Skeletal muscle satellite cell (primary cell): ENCODE data around the gene INTS1.
"Not testable (repeated sequence)": the region's sequence is repeated elsewhere in the genome, so short reads cannot be mapped to it uniquely, and the experiment has no call there.

Source experiments
- H3K27me3 ChIP-seq: 2 replicates; pipeline ENCODE4 v1.7.0; 2013; ENCODE audit warnings: low read length; ENCODE audit not compliant: control insufficient read depth, insufficient read depth
- H3K36me3 ChIP-seq: 2 replicates; pipeline ENCODE4 v1.7.0; 2013; ENCODE audit warnings: mild to moderate bottlenecking, control low read depth, low read length; ENCODE audit not compliant: insufficient read depth
- H3K4me1 ChIP-seq: 2 replicates; pipeline ENCODE4 v1.7.0; 2013; ENCODE audit warnings: low read length; ENCODE audit not compliant: control insufficient read depth, insufficient read depth
- H3K4me2 ChIP-seq: 2 replicates; pipeline ENCODE4 v1.7.0; 2013; ENCODE audit warnings: mild to moderate bottlenecking, low read length
- H3K4me3 ChIP-seq: 2 replicates; pipeline ENCODE4 v1.7.0; 2013; ENCODE audit warnings: low read length
- H3K9ac ChIP-seq: 2 replicates; pipeline ENCODE4 v1.7.0; 2013; ENCODE audit warnings: mild to moderate bottlenecking, low read depth, low read length, moderate library complexity
- H3K9me3 ChIP-seq: replicated peaks from 2 replicates; pipeline ENCODE4 v1.7.0; 2013; ENCODE audit warnings: mild to moderate bottlenecking, control low read depth, low read length

Gene INTS1

DNA sequence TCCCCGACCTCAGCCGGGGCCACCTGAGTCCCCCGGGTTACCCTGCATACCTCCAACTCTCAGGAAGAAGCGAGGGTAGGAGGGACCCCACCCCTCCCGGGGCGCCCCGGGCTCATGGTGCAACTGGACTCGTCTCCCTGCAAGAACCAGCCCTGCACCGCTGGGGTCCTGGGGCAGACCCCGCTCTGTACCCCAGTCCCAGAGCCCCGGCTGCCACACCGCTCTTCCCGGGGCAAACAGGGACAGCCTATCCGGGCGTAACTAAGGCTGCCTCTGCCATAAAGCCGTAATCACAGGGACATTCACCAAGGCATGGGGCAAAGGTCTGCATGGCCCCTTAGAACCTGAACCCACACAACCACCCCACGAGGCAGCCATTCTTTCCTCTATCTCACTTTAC lies 19.7 kb upstream of the INTS1 start:
- H3K4me1 ChIP-seq: no peaks in the 10 kb centered on the region
- H3K9me3 ChIP-seq: peaks cover 7% of the 10 kb centered on the region
- no peak overlapping the region for H3K9ac ChIP-seq
- H3K4me3 ChIP-seq: no peak overlapping the region
- H3K36me3 ChIP-seq: no peaks in the 10 kb centered on the region
- no peak overlapping the region for H3K4me2 ChIP-seq
- peaks cover 37% of the 10 kb centered on the region for H3K27me3 ChIP-seq

DNA sequence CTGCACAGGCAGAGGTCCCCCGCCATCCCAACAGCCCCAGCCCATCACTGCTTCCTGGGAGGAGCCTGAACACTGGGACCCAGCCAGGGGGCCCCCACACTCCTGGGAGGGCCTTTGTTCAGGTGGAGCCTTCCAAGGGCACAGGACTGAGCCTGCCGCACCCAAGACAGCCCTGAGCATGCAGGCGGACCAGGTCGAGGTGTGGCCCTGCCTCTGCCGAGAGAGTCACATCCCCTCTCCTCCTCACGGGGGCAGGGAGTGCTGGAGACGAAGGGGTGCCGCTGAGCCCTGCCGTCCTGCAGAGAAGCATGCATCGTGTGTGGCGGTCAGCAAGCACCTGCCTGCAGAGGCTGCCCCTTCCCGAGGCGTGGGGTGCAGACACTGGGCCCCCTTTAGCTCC lies 19.0 kb upstream of the INTS1 start:
- Histone ChIP-seq H3K4me3 (no peak overlapping the region), H3K36me3 (no peaks in the 10 kb centered on the region)

DNA sequence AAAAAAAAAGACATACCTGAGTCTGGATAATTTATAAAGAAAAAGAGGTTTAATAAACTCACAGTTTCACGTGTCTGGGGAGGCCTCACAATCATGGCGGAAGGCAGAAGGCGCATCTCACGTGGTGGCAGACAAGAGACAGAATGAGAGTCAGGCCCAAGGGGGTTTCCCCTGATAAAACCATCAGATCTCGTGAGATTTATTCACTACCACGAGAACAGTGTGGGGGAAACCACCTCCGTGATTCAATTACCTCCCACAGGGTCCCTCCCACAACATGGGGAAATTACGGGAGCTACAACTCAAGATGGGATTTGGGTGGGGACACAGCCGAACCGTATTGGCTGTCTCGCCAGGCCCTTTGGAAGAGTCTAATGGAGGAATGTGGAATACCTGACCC lies 17.3 kb upstream of the INTS1 start:
- Histone ChIP-seq H3K36me3 (no peaks in the 10 kb centered on the region), H3K4me3 (no peak overlapping the region), H3K9ac (no peak overlapping the region), H3K27me3 (peaks cover 31% of the 10 kb centered on the region), H3K4me2 (no peak overlapping the region), H3K9me3 (peaks cover 7% of the 10 kb centered on the region), H3K4me1 (no peaks in the 10 kb centered on the region)

More for the DNA sequence above, 19.0 kb upstream of the INTS1 start:
- H3K27me3 ChIP-seq: peaks cover 37% of the 10 kb centered on the region
- H3K9me3 ChIP-seq: peaks cover 7% of the 10 kb centered on the region
- no peaks in the 10 kb centered on the region for H3K4me1 ChIP-seq
- H3K9ac ChIP-seq: no peak overlapping the region
- no peak overlapping the region for H3K4me2 ChIP-seq

DNA sequence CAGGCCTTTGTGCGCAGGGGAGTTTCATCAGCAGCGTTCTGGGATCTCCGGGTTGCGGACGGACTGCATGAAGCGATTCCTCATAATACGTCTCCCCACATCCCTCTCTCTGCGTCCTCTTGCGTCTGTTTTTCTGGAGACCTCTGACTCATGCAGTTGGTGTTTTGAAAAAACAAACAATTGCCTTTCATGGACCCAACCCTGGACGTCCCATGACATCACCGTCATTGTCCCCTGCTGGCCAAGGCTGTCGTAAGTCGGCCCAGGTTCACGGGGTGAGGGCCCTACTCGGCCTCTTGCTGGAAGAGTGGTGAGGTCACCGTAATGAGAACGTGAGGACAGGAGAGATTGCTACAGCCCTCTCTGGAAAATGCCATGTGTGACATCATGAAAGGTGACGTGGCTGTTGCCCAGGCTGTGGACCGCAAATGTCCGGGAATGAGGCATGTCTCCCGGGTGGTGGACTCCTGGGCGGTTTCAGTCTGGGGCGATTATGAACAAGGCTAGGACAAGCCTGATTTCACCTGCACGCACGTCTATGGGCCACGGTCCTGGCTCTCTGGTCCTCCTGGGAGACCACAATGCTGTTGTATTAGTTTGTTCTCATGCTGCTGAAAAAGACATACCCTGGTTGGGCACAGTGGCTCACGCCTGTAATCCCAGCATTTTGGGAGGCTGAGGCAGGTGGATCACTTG lies 16.5 kb upstream of the INTS1 start:
- Histone ChIP-seq H3K4me3 (no peak overlapping the region), H3K4me1 (no peaks in the 10 kb centered on the region), H3K9ac (no peak overlapping the region)

DNA sequence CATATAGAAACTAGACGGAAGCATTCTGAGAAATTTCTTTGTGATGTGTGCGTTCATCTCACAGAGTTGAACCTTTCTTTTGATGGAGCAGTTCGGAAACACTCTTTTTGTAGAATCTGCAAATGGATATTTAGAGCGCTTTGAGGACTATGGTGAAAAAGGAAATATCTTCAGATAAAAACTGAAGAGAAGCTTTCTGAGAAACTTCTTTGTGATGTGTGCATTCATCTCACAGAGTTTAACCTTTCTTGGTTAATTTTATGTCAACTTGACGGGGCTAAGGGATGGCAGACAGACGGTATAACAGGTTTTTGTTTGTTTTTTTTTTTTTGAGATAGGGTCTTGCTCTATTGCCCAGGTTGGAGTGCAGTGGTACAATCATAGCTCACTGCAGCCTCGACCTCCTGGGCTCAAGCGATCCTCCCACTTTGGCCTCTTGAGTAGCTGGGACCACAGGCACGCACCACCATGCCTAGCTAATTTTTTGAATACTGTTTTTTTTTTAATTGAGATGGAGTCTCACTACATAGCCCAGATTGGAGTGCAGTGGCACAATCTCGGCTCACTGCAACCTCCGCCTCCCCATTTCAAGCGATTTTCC lies 15.2 kb upstream of the INTS1 start:
- not testable (repeated sequence) for H3K4me2 ChIP-seq, H3K36me3 ChIP-seq, H3K4me3 ChIP-seq, H3K9me3 ChIP-seq, H3K4me1 ChIP-seq, H3K9ac ChIP-seq
- peaks cover 18% of the 10 kb centered on the region for H3K27me3 ChIP-seq

More for the DNA sequence above, 16.5 kb upstream of the INTS1 start:
- no peaks in the 10 kb centered on the region for H3K36me3 ChIP-seq
- no peak overlapping the region for H3K4me2 ChIP-seq
- peaks cover 28% of the 10 kb centered on the region for H3K27me3 ChIP-seq
- peaks cover 7% of the 10 kb centered on the region for H3K9me3 ChIP-seq

DNA sequence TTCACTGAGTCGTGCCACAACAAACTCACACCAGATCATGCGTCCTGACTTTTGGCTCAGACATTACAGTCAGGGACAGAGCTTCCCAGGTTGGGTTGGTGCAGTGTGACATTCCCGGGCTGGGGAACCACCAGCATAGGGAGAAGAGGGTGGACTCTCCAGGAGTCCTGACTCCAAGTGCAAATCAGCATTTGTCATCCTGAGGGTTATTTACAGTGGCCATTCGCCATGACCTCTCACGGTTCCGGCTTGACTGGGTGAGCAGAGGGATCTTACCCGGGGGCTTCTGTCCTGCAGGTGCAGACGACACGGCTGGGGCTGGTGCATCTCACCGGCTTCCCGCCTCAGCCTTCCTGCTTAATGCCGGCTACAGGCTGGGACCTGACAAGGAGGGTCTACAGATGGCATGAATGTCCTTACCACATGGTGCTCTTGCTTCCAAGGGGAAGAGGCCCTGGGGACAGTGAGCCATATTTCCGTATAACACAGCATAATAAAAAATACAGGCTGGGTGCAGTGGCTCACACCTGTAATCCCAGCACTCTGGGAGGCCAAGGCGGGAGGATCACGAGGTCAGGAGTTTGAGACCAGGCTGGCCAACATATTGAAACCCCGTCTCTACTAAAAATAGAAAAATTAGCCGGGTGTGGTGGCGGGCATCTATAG lies 12.5 kb upstream of the INTS1 start:
- H3K4me3 ChIP-seq: no peak overlapping the region
- H3K27me3 ChIP-seq: no peaks in the 10 kb centered on the region
- no peak overlapping the region for H3K4me2 ChIP-seq
- no peak overlapping the region for H3K9ac ChIP-seq
- peaks cover 7% of the 10 kb centered on the region for H3K9me3 ChIP-seq
- H3K4me1 ChIP-seq: peaks cover 10% of the 10 kb centered on the region
- H3K36me3 ChIP-seq: no peaks in the 10 kb centered on the region

DNA sequence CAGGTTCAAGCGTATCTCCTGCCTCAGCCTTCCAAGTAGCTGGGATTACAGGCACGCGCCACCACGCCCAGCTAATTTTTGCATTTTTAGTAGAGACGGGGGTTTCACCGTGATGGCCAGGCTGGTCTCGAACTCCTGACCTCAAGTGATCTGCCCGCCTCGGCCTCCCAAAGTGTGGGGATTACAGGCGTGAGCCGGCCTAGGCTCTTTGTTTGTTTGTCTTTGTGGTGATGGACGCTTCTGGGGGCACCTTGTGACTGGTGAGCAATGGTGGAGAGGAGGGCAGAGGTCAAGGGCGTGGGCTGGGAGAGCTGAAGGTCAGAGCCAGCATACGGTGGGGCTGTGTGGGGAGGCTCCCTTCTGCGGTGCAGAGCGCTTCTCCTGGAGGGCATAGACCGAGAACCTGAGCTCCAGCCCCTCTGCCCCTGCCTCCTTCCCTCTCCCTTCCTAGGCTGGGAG lies 11.3 kb upstream of the INTS1 start:
- H3K4me1 ChIP-seq: peaks cover 10% of the 10 kb centered on the region
- H3K9me3 ChIP-seq, H3K36me3 ChIP-seq, H3K4me3 ChIP-seq, H3K9ac ChIP-seq, H3K27me3 ChIP-seq, H3K4me2 ChIP-seq: not testable (repeated sequence)

DNA sequence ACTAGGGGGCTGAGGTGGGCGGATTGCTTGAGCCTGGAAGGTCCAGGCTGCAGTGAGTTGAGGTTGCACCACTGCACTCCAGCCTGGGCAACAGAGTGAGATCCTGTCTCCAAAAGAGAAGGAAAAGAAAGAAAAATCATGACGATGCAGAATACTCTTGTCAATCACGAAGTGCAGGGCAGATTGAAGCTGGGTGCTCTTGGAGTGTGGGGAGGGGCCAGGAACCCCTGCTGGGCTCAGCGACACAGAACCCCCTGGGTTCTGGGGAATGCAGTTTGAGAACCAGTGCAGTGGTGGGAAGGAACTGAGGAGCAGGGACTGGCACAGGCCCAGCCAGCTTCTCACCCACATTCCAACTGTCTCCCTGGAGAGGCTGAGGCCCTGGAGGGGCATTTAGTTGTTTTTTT lies 10.8 kb upstream of the INTS1 start:
- no peak overlapping the region for H3K4me2 ChIP-seq
- H3K9me3 ChIP-seq: peaks cover 3% of the 10 kb centered on the region
- H3K4me1 ChIP-seq: peaks cover 10% of the 10 kb centered on the region
- no peak overlapping the region for H3K4me3 ChIP-seq
- no peak overlapping the region for H3K9ac ChIP-seq
- no peaks in the 10 kb centered on the region for H3K36me3 ChIP-seq
- H3K27me3 ChIP-seq: no peaks in the 10 kb centered on the region

DNA sequence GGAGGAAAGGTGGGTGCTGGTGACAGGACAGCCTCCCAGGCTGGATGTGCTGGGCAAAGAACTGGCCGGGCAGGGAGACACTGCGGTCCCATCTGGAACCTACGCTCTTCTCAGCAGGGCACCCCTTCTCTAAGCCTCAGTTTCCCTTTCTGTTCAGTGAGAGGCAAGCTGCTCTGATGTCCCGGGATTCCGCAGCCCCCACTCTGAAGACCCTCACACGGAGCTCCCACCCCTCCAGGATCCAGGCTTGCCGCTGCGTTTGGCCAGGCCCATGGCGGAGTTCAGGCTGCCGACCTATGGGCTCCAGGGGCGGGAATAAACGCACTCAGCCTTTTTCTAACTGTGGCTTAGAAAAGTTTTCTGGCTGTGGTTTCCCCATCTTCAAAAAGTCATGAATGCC lies 10.2 kb upstream of the INTS1 start:
- no peak overlapping the region for H3K4me3 ChIP-seq
- no peaks in the 10 kb centered on the region for H3K36me3 ChIP-seq
- H3K9me3 ChIP-seq: no peaks in the 10 kb centered on the region
- no peaks in the 10 kb centered on the region for H3K27me3 ChIP-seq
- no peak overlapping the region for H3K9ac ChIP-seq
- H3K4me1 ChIP-seq: peaks cover 10% of the 10 kb centered on the region
- H3K4me2 ChIP-seq: no peak overlapping the region

DNA sequence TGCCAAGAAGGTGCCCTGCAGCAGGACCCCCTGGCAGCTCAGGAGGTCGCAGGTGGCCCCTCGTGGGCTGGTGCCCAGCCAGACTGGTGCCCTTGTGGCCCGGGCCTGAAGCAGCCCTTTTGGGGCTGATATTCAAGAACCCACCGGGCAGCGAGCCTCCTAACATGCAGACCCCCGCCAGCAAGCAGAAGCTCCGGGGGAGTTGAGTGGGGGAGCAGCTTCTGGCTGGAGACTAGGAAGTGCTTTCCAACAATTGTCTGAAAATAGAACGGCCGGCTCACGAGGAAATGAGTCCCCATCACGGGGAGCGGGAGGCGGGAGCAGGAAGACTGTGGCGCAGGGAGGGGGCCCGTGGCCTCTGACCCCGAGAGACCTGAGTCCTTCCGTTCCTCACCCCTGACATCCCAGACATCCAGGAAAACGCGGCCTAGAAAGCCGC lies 9.5 kb upstream of the INTS1 start:
- peaks cover 10% of the 10 kb centered on the region for H3K4me1 ChIP-seq
- H3K4me3 ChIP-seq: peak overlapping the region; percentile 47
- H3K4me2 ChIP-seq: peak overlapping the region; percentile 55
- no peaks in the 10 kb centered on the region for H3K9me3 ChIP-seq
- peak overlapping the region; percentile 60 for H3K9ac ChIP-seq
- no peaks in the 10 kb centered on the region for H3K27me3 ChIP-seq
- H3K36me3 ChIP-seq: no peaks in the 10 kb centered on the region

DNA sequence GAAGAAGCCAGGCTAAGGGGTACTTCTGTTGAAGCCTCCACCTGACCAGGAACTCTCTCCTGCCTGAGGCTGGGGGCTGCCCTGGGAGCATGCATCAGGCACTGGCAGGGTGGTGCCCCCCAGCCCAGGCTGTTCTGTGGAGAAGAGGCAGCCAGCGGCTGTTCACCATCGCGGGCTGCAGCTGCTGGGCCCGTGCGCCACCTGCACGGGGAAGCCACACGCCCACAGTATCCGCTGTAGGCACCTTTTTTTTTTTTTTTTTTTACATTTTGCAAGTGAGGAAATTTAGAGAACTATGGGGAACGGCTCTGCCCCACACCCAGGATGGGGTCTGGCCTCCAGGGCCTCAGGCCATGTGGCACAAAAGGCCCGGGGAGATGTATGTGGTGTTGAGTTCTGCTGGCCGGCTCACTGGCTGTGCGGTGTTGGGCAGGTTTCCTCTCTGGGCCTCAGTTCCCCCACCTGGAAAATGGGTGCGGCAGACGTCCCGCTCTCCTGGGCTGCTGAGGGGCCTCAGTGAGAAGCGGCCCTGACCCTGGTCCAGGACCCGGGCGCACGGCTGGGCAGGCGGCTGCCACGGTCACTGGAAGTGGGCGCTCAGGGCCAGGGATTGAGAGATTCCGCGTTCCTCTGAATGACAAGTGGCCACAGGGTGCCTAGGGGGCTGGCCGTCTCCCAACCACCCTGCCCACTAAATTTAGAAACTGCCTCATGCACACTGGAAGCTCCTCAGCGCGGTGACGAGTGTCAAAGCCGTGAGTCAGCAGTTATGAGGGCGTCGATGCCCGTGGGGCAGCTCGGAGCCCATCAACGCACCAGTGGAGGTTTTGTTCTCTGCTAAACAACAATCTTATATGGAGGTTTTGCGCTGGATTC lies 8.8 kb upstream of the INTS1 start:
- H3K4me1 ChIP-seq: peaks cover 10% of the 10 kb centered on the region
- peak overlapping the region; percentile 55 for H3K4me2 ChIP-seq
- peak overlapping the region; percentile 60 for H3K9ac ChIP-seq
- no peaks in the 10 kb centered on the region for H3K27me3 ChIP-seq
- peak overlapping the region; percentile 47 for H3K4me3 ChIP-seq
- no peaks in the 10 kb centered on the region for H3K36me3 ChIP-seq
- no peaks in the 10 kb centered on the region for H3K9me3 ChIP-seq
